CD4-positive, alpha-beta T cell (primary cell): Measurements from ENCODE around the gene ARHGEF17. TPM values are rescaled to one million over a fixed set of nuclear protein-coding genes. Genes with fewer than 3 reads are reported as not detected.

ENCODE experiments used
- ATAC-seq: fragments of 200-7000 bp; cut with Tn5 transposase; one replicate; pipeline ENCODE4 v1.10.0; 2022; ENCODE audit warnings: mild to moderate bottlenecking; ENCODE audit not compliant: poor library complexity
- CTCF ChIA-PET: fragments of 350-600 bp; sonication (Branson Sonifier 250); formaldehyde crosslinking; loops from one replicate; lab custom pipeline; 2021; ENCODE audit warnings: antibody characterized with exemption, inconsistent platforms; lab: Charles Lee
- POLR2A ChIA-PET: fragments of 350-600 bp; sonication (Branson Sonifier 250); formaldehyde crosslinking; loops from one replicate; lab custom pipeline; 2021; ENCODE audit warnings: antibody characterized with exemption, inconsistent platforms; lab: Charles Lee
- DNase-seq, 14 experiments: peaks; one replicate each; pipeline ENCODE4 v3.0.0-alpha.2; 2013 to 2020; ENCODE audit warnings: mixed read lengths in 2 of 14
- H3K27ac ChIP-seq, 2 donors: one replicate each; pipeline versions ENCODE4 v1.5.1 to v1.7.0; 2013; ENCODE audit warnings: low read length in 2 of 2, low read depth in 1 of 2, mild to moderate bottlenecking in 1 of 2
- H3K27me3 ChIP-seq, 2 experiments: 1 replicate in 1 of 2; 2 replicates in 1 of 2; pipeline versions ENCODE4 v1.6.1 to v1.7.0; 2013; ENCODE audit warnings: low read length in 2 of 2, control low read depth in 1 of 2, mild to moderate bottlenecking in 1 of 2, moderate library complexity in 1 of 2; ENCODE audit not compliant: insufficient read depth in 2 of 2, control insufficient read depth in 1 of 2
- H3K36me3 ChIP-seq: one replicate; pipeline ENCODE4 v1.6.1; 2013; ENCODE audit warnings: low read length, control low read depth; ENCODE audit not compliant: insufficient read depth
- H3K4me1 ChIP-seq: one replicate; pipeline ENCODE4 v1.6.1; 2013; ENCODE audit warnings: low read length, control low read depth; ENCODE audit not compliant: insufficient read depth
- H3K4me3 ChIP-seq: one replicate; pipeline ENCODE4 v1.5.1; 2013; ENCODE audit warnings: mild to moderate bottlenecking, low read length, moderate library complexity
- H3K9me3 ChIP-seq, 2 experiments: 1 replicate in 1 of 2; 2 replicates in 1 of 2; pipeline versions ENCODE4 v1.6.1 to v1.7.0; 2013; ENCODE audit warnings: low read length in 2 of 2, mild to moderate bottlenecking in 2 of 2, control low read depth in 1 of 2, moderate library complexity in 1 of 2; ENCODE audit not compliant: control insufficient read depth in 1 of 2, insufficient read depth in 1 of 2
- H3K27ac Mint-ChIP-seq: one replicate; pipeline ENCODE4 v1.8.0; 2020; ENCODE audit warnings: mixed read lengths
- H3K27me3 Mint-ChIP-seq: one replicate; pipeline ENCODE4 v1.8.0; 2021; ENCODE audit warnings: mixed read lengths
- H3K36me3 Mint-ChIP-seq: one replicate; pipeline ENCODE4 v1.8.0; 2021; ENCODE audit warnings: low read depth, mixed read lengths
- H3K4me1 Mint-ChIP-seq: one replicate; pipeline ENCODE4 v1.8.0; 2021; ENCODE audit warnings: low read depth, mixed read lengths
- H3K4me3 Mint-ChIP-seq: one replicate; pipeline ENCODE4 v1.8.0; 2020; ENCODE audit warnings: mild to moderate bottlenecking, mixed read lengths
- H3K9me3 Mint-ChIP-seq: one replicate; pipeline ENCODE4 v1.8.0; 2020; ENCODE audit warnings: mixed read lengths
- intact Hi-C, 2 experiments: fragments of 100-400 bp; cut with DNase I in 1 of 2; cut with micrococcal nuclease in 1 of 2; formaldehyde crosslinking; loops; one replicate each; pipeline versions ENCODE4 v1.15.1 to v1.9.0; 2023 to 2025; cut with DNase I, micrococcal nuclease
- total RNA-seq, 174 experiments: library from RNA in 2 of 174; stranded (reverse) in 2 of 174; gene quantifications; one replicate each; pipeline ENCODE4 v1.2.3 and lab custom pipeline; 2021 to 2026
- TF ChIP-seq, protein P1 (sequence below): fragments of 200-600 bp; IDR thresholded peaks from one replicate; pipeline ENCODE4 v1.8.0; 2022; ENCODE audit warnings: antibody characterized with exemption, mild to moderate bottlenecking

Gene ARHGEF17
- total RNA-seq, 2 experiments from 2014 or later = not detected

DNA sequence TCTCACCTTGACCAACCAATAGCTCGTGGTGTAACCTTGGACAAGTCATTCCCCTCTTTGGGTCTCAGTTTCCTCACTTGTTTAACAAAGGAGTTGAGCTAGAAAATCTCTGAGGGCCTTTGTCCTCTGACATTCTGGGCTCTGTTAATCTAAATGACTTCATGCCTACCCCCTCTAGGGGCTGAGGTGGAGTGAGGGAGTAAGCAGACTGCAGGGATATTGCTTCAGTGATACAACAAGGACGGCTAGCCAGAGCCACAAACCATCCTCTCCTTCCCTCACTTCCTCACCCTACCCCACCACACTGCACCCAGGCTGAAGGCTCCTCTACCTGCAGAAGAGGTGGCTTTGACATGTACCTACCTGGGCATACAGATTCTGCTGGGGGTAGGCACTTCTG lies 103.0 kb downstream of the ARHGEF17 start:
- TF ChIP-seq, protein P1, sequence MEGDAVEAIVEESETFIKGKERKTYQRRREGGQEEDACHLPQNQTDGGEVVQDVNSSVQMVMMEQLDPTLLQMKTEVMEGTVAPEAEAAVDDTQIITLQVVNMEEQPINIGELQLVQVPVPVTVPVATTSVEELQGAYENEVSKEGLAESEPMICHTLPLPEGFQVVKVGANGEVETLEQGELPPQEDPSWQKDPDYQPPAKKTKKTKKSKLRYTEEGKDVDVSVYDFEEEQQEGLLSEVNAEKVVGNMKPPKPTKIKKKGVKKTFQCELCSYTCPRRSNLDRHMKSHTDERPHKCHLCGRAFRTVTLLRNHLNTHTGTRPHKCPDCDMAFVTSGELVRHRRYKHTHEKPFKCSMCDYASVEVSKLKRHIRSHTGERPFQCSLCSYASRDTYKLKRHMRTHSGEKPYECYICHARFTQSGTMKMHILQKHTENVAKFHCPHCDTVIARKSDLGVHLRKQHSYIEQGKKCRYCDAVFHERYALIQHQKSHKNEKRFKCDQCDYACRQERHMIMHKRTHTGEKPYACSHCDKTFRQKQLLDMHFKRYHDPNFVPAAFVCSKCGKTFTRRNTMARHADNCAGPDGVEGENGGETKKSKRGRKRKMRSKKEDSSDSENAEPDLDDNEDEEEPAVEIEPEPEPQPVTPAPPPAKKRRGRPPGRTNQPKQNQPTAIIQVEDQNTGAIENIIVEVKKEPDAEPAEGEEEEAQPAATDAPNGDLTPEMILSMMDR = no peak
- peaks cover 22% of the 10 kb centered on the region for H3K36me3 ChIP-seq
- H3K4me3 Mint-ChIP-seq = no peak overlapping the region
- ChIA-PET CTCF (interaction anchor here (1.7 kb wide), 1 partner anchor 60 kb away, joined by 6 read pairs; no protein-coding TSS in a partner anchor), POLR2A (no interaction called here)
- H3K4me1 Mint-ChIP-seq = peaks cover 6% of the 10 kb centered on the region
- ATAC-seq (no peak), DNase-seq (no peak)
- H3K36me3 Mint-ChIP-seq = peaks cover 55% of the 10 kb centered on the region
- H3K27me3 ChIP-seq = no peaks in the 10 kb centered on the region
- H3K9me3 ChIP-seq = no peaks in the 10 kb centered on the region
- no peaks in the 10 kb centered on the region for H3K4me1 ChIP-seq
- H3K27me3 Mint-ChIP-seq = no peaks in the 10 kb centered on the region
- no peak overlapping the region for H3K27ac Mint-ChIP-seq
- no peak overlapping the region for H3K27ac ChIP-seq
- intact Hi-C loops = no loop called here
- H3K4me3 ChIP-seq = no peak overlapping the region
- no peaks in the 10 kb centered on the region for H3K9me3 Mint-ChIP-seq

DNA sequence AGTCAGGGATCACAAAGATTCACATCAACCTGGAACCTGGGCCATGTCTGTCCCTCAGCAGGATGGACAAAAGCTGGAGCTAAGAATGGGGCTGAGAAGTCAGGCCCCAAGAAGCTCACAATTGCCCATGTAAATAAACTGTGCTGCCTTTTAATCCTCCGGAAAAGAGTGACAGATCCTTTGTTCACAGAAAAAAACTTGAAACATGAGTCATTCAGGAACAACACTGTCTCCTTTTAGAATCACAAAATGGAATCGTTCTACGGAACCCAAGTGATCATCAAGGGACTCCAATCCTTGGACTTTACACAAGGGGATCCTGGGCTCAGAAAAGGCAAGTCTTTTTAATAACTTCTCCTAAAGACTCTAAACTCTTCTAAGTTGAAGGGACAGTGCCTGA lies 104.2 kb downstream of the ARHGEF17 start:
- ChIA-PET POLR2A (no interaction called here), CTCF (no interaction called here)
- Histone ChIP-seq H3K9me3 (no peaks in the 10 kb centered on the region), H3K27ac (no peak overlapping the region), H3K4me1 (no peaks in the 10 kb centered on the region), H3K4me3 (no peak overlapping the region), H3K36me3 (peaks cover 16% of the 10 kb centered on the region), H3K27me3 (no peaks in the 10 kb centered on the region)
- ATAC-seq (no peak), DNase-seq (no peak)
- Mint-ChIP-seq H3K27me3 (no peaks in the 10 kb centered on the region), H3K36me3 (peaks cover 52% of the 10 kb centered on the region), H3K4me3 (no peak overlapping the region), H3K9me3 (no peaks in the 10 kb centered on the region), H3K4me1 (peaks cover 10% of the 10 kb centered on the region), H3K27ac (peak overlapping the region; percentile 10)
- intact Hi-C loops = no loop called here
- TF ChIP-seq, protein P1 = no peak

GRCh38 chr11:73413256-73413655 lies 105.2 kb downstream of the ARHGEF17 start:
- Histone ChIP-seq H3K27ac (no peak overlapping the region), H3K4me3 (no peak overlapping the region), H3K27me3 (no peaks in the 10 kb centered on the region), H3K4me1 (no peaks in the 10 kb centered on the region), H3K9me3 (no peaks in the 10 kb centered on the region), H3K36me3 (peaks cover 19% of the 10 kb centered on the region)
- no peaks in the 10 kb centered on the region for H3K27me3 Mint-ChIP-seq
- H3K27ac Mint-ChIP-seq = no peak overlapping the region
- H3K9me3 Mint-ChIP-seq = no peaks in the 10 kb centered on the region
- CTCF ChIA-PET = no interaction called here
- intact Hi-C loops = no loop called here
- ATAC-seq = no peak
- peaks cover 49% of the 10 kb centered on the region for H3K36me3 Mint-ChIP-seq
- H3K4me3 Mint-ChIP-seq = no peak overlapping the region
- DNase-seq = no peak
- TF ChIP-seq, protein P1 = no peak
- POLR2A ChIA-PET = interaction anchor here (0.5 kb wide), 1 partner anchor 1328 kb away, joined by 4 read pairs; no protein-coding TSS in a partner anchor
- H3K4me1 Mint-ChIP-seq = peaks cover 10% of the 10 kb centered on the region
